ENCODE measurements around the gene ENOX1. TPM values are rescaled to one million over a fixed set of nuclear protein-coding genes. Genes with fewer than 3 reads are reported as not detected.

The ENOX1 gene
- total RNA-seq, 1 experiment from 2014 or later, result 0.26 TPM

GRCh38 chr13:43518833-43519232 lies 267.9 kb downstream of the ENOX1 start (continued):
- TF ChIP-seq, protein P1, sequence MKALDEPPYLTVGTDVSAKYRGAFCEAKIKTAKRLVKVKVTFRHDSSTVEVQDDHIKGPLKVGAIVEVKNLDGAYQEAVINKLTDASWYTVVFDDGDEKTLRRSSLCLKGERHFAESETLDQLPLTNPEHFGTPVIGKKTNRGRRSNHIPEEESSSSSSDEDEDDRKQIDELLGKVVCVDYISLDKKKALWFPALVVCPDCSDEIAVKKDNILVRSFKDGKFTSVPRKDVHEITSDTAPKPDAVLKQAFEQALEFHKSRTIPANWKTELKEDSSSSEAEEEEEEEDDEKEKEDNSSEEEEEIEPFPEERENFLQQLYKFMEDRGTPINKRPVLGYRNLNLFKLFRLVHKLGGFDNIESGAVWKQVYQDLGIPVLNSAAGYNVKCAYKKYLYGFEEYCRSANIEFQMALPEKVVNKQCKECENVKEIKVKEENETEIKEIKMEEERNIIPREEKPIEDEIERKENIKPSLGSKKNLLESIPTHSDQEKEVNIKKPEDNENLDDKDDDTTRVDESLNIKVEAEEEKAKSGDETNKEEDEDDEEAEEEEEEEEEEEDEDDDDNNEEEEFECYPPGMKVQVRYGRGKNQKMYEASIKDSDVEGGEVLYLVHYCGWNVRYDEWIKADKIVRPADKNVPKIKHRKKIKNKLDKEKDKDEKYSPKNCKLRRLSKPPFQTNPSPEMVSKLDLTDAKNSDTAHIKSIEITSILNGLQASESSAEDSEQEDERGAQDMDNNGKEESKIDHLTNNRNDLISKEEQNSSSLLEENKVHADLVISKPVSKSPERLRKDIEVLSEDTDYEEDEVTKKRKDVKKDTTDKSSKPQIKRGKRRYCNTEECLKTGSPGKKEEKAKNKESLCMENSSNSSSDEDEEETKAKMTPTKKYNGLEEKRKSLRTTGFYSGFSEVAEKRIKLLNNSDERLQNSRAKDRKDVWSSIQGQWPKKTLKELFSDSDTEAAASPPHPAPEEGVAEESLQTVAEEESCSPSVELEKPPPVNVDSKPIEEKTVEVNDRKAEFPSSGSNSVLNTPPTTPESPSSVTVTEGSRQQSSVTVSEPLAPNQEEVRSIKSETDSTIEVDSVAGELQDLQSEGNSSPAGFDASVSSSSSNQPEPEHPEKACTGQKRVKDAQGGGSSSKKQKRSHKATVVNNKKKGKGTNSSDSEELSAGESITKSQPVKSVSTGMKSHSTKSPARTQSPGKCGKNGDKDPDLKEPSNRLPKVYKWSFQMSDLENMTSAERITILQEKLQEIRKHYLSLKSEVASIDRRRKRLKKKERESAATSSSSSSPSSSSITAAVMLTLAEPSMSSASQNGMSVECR (CRISPR knock-in tag; IDR thresholded peaks at IDR 0.05; ENCODE audit: borderline replicate concordance), result no peak
- no peak for TF ChIP-seq CBFB (CRISPR knock-in tag; IDR thresholded peaks at IDR 0.05; ENCODE audit: low read depth)
- TF ChIP-seq ZNF121 (CRISPR knock-in tag; IDR thresholded peaks at IDR 0.05), result no peak
- no peak for TF ChIP-seq RELA (CRISPR knock-in tag; IDR thresholded peaks at IDR 0.05; ENCODE audit: borderline replicate concordance)

DNA sequence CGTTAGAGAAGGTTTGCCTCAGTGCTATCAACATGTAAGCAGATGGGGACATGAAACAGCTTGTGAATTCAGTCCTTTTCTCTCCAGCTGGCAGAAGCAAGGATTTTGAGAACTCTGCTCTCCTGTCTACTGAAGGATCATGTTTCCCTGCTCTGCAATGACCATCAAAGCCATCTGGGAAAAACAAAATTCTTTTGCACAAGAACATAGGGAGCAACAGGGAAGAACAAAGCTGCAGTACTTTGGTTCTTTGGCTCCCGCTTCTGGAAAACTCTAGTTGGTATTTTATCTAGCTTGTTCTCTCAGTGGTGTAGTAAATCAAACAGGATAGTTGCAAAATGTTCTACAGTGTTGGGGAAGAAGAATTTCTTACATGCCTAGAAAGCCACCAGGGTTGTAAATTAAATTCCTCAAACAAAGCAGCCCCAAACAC lies 270.4 kb downstream of the ENOX1 start:
- no peaks in the 10 kb centered on the region for H3K27me3 Mint-ChIP-seq (ENCODE audit: low read depth)
- DNase-seq (ENCODE audit: low spot score) (no peak), ATAC-seq (no peak)
- H3K4me3 Mint-ChIP-seq, result no peak overlapping the region
- H3K9me3 Mint-ChIP-seq, result no peaks in the 10 kb centered on the region
- no peak for TF ChIP-seq MXD4 (CRISPR knock-in tag; IDR thresholded peaks at IDR 0.05; ENCODE audit: borderline replicate concordance)
- TF ChIP-seq, protein P2, sequence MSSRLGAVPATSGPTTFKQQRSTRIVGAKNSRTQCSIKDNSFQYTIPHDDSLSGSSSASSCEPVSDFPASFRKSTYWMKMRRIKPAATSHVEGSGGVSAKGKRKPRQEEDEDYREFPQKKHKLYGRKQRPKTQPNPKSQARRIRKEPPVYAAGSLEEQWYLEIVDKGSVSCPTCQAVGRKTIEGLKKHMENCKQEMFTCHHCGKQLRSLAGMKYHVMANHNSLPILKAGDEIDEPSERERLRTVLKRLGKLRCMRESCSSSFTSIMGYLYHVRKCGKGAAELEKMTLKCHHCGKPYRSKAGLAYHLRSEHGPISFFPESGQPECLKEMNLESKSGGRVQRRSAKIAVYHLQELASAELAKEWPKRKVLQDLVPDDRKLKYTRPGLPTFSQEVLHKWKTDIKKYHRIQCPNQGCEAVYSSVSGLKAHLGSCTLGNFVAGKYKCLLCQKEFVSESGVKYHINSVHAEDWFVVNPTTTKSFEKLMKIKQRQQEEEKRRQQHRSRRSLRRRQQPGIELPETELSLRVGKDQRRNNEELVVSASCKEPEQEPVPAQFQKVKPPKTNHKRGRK (CRISPR knock-in tag; IDR thresholded peaks at IDR 0.05; ENCODE audit: borderline replicate concordance), result no peak
- TF ChIP-seq MAX (CRISPR knock-in tag; IDR thresholded peaks at IDR 0.05), result no peak
- no peak for TF ChIP-seq TEAD4 (CRISPR knock-in tag; IDR thresholded peaks at IDR 0.05)
- no peak for TF ChIP-seq ZNF219 (CRISPR knock-in tag; IDR thresholded peaks at IDR 0.05; ENCODE audit: borderline replicate concordance)
- TF ChIP-seq, protein P3, sequence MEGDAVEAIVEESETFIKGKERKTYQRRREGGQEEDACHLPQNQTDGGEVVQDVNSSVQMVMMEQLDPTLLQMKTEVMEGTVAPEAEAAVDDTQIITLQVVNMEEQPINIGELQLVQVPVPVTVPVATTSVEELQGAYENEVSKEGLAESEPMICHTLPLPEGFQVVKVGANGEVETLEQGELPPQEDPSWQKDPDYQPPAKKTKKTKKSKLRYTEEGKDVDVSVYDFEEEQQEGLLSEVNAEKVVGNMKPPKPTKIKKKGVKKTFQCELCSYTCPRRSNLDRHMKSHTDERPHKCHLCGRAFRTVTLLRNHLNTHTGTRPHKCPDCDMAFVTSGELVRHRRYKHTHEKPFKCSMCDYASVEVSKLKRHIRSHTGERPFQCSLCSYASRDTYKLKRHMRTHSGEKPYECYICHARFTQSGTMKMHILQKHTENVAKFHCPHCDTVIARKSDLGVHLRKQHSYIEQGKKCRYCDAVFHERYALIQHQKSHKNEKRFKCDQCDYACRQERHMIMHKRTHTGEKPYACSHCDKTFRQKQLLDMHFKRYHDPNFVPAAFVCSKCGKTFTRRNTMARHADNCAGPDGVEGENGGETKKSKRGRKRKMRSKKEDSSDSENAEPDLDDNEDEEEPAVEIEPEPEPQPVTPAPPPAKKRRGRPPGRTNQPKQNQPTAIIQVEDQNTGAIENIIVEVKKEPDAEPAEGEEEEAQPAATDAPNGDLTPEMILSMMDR (IDR thresholded peaks at IDR 0.05), result no peak
- TF ChIP-seq NR1H2 (CRISPR knock-in tag; IDR thresholded peaks at IDR 0.05), result no peak
- no peak for TF ChIP-seq ZNF671 (CRISPR knock-in tag; IDR thresholded peaks at IDR 0.05)
- TF ChIP-seq TEAD1 (CRISPR knock-in tag; IDR thresholded peaks at IDR 0.05), result no peak
- no peak for TF ChIP-seq SMAD4 (CRISPR knock-in tag; IDR thresholded peaks at IDR 0.05)
- no peak for TF ChIP-seq FOXP1 (CRISPR knock-in tag; IDR thresholded peaks at IDR 0.05; ENCODE audit: borderline replicate concordance)
- no peak for TF ChIP-seq ZNF121 (CRISPR knock-in tag; IDR thresholded peaks at IDR 0.05)
- TF ChIP-seq CBFB (CRISPR knock-in tag; IDR thresholded peaks at IDR 0.05; ENCODE audit: low read depth), result no peak
- ChIA-PET POLR2A (no interaction called here), CTCF (no interaction called here)
- H3K4me1 Mint-ChIP-seq, result peaks cover 5% of the 10 kb centered on the region
- no peak overlapping the region for H3K27ac Mint-ChIP-seq
- no peaks in the 10 kb centered on the region for H3K36me3 Mint-ChIP-seq

DNA sequence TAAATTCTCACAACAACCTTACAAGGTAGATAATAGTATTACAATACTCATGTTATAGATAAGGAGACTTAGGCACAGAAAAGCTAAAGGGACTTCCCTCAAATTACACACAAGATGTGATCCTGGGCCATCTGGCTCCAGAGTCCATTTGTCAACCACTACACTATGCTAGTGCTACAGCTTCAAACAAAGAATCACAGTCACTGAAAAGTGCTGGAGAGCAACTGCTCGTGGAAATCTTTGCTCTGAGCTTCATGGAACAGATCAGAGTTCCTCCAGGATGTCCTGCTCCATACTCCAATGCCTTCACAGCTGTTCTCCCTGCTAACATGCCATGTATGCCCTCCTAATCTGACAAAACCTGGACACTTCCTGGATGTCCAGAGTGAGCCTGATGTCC lies 271.2 kb downstream of the ENOX1 start:
- no peak overlapping the region for H3K4me3 Mint-ChIP-seq
- TF ChIP-seq EMX1 (CRISPR knock-in tag; IDR thresholded peaks at IDR 0.05) (no peak), CREM (CRISPR knock-in tag; IDR thresholded peaks at IDR 0.05) (no peak), CREB1 (CRISPR knock-in tag; IDR thresholded peaks at IDR 0.05) (no peak), NR3C1 (CRISPR knock-in tag; conservative IDR thresholded peaks at IDR 0.05; ENCODE audit: low read depth) (no peak)
- no peaks in the 10 kb centered on the region for H3K36me3 Mint-ChIP-seq
- ATAC-seq (no peak), DNase-seq (ENCODE audit: low spot score) (no peak)
- ChIA-PET POLR2A (no interaction called here), CTCF (no interaction called here)
- H3K4me1 Mint-ChIP-seq, result peaks cover 5% of the 10 kb centered on the region
- no peaks in the 10 kb centered on the region for H3K27me3 Mint-ChIP-seq (ENCODE audit: low read depth)
- no peak overlapping the region; the same call in 1 of the 2 replicates for H3K27ac Mint-ChIP-seq
- no peaks in the 10 kb centered on the region for H3K9me3 Mint-ChIP-seq
